NB4 (cell line): ENCODE data around the gene SSB.

Experiments
- DNase-seq: peaks from one replicate; pipeline ENCODE4 v3.0.0; 2010; ENCODE audit warnings: low read depth
- H3K4me3 ChIP-seq: one replicate; pipeline ENCODE4 v1.5.1; 2011; ENCODE audit warnings: mild to moderate bottlenecking, low read depth, low read length, moderate library complexity
- CTCF ChIP-seq: IDR thresholded peaks from one replicate; pipeline ENCODE4 v1.5.1; 2012; ENCODE audit warnings: low read depth, low read length
- MYC ChIP-seq: IDR thresholded peaks from 2 replicates; pipeline ENCODE4 v1.6.1; 2011; ENCODE audit warnings: low read depth, low read length
- POLR2A ChIP-seq: IDR thresholded peaks from 2 replicates; pipeline ENCODE4 v1.6.1; 2011; ENCODE audit warnings: mild to moderate bottlenecking; ENCODE audit not compliant: insufficient read length; ENCODE audit errors: extremely low read depth
- TF ChIP-seq, protein P1 (sequence below): IDR thresholded peaks from 2 replicates; pipeline ENCODE4 v1.6.1; 2011; ENCODE audit warnings: low read depth, low read length

Gene SSB

DNA sequence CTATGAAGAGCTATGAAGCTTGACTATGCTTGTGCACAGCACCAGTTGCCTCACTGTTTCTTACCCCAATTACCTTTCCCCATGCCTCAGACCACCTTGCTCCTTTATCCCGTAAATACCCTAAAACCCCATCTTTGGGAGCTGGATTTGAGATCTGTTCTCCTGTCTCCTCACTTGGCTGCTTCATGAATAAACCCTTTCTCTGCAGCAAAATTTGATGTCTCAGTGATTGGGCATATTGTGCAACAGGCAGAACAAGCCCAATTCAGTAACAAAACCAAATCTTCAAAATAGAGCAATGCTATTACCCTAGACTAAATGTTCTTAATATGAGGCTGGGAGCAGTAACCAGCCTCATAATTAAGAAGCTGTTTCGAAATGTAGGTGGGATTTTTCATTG lies 3.5 kb upstream of the SSB start:
- TF ChIP-seq MYC: no peak
- no peak for TF ChIP-seq CTCF
- TF ChIP-seq, protein P1, sequence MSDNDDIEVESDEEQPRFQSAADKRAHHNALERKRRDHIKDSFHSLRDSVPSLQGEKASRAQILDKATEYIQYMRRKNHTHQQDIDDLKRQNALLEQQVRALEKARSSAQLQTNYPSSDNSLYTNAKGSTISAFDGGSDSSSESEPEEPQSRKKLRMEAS: no peak
- no peak overlapping the region for H3K4me3 ChIP-seq
- no peak for DNase-seq

DNA sequence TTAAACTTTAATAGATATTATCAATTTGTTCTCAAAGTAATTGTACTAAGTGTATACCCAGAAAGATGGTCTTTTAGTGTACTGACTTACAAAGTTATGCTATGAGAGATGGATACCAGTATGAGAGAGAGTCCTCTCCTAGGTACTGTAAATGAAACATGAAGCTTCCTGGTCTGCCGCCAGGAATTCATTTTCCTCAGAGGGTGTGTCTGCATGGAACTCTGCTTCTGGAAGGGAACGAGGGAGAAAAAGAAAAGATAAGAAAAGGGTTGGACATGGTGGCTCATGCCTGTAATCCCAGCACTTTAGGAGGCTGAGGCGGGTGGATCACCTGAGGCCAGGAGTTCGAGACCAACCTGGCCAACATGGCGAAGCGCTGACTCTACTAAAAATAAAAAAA lies 2.2 kb upstream of the SSB start:
- TF ChIP-seq, protein P1: no peak
- TF ChIP-seq CTCF: no peak
- TF ChIP-seq MYC: no peak
- no peak for TF ChIP-seq POLR2A
- DNase-seq: no peak
- H3K4me3 ChIP-seq: no peak overlapping the region

- no peak for DNase-seq
- TF ChIP-seq, protein P1: no peak
- TF ChIP-seq CTCF: no peak
- no peak for TF ChIP-seq MYC
- TF ChIP-seq POLR2A: no peak
- H3K4me3 ChIP-seq: no peak overlapping the region
Observed at GRCh38 chr2:169797601-169798000, 1.1 kb upstream of the SSB start.

DNA sequence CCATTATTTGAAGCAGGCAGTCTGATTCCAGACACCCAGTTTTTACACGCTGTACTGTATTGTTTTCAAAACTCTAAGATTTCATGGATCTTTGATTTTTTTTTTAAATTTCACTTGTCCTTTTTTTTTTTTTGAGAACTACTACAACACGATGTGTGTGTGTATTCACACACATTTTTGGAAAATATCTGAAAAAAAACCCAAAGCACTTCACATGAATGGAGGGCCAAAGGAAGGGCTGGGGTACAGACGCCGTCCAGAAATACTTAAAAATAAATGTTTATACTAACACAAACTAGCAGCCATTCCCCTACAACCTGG lies 314 bp upstream of the SSB start:
- peak overlapping the region; percentile 99 for H3K4me3 ChIP-seq
- TF ChIP-seq POLR2A: no peak
- TF ChIP-seq MYC: no peak
- TF ChIP-seq CTCF: no peak
- TF ChIP-seq, protein P1: no peak

GRCh38 chr2:169803480-169803879 lies 4.8 kb downstream of the SSB start:
- no peak for DNase-seq
- TF ChIP-seq CTCF (no peak), POLR2A (no peak), MYC (no peak)
- TF ChIP-seq, protein P1: no peak
- H3K4me3 ChIP-seq: no peak overlapping the region

More for the DNA sequence above, 314 bp upstream of the SSB start:
- DNase-seq: no peak

- no peak for DNase-seq
- TF ChIP-seq, protein P1: no peak
- TF ChIP-seq POLR2A: no peak
- no peak for TF ChIP-seq MYC
- TF ChIP-seq CTCF: no peak
- H3K4me3 ChIP-seq: no peak overlapping the region
Observed at GRCh38 chr2:169806586-169806985, 7.9 kb downstream of the SSB start.
